ENCODE data around the gene HTRA3.

Gene HTRA3

DNA sequence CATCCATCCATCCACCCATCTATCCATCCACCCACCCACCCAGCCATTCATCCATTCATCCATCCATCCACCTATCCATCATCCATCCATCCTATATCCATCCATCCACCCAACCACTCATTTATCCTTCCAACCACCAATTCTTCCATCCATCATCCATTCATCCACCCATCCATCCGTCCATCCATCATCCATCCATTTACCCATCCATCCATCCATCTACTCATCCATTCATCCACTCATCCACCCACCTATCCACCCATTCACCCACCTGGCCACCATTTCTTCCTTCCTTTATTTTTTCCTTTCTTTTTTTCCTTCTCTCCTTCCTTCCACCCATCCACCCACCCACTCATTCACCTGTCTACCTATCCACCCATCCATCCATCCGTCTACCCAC lies 25.2 kb downstream of the HTRA3 start:
- Histone ChIP-seq H3K9ac (no peak overlapping the region), H3K9me3 (ENCODE audit: control insufficient read depth, low read length) (no peaks in the 10 kb centered on the region), H3K27me3 (ENCODE audit: control insufficient read depth, insufficient read depth, low read length) (no peaks in the 10 kb centered on the region), H3K27ac (no peak overlapping the region), H2AFZ (no peak overlapping the region), H3K4me2 (ENCODE audit: low read length) (no peak overlapping the region), H3K79me2 (no peaks in the 10 kb centered on the region), H3K4me1 (no peaks in the 10 kb centered on the region), H3K4me3 (ENCODE audit: low read depth, low read length) (no peak overlapping the region), H3K36me3 (ENCODE audit: control insufficient read depth, insufficient read depth, low read length) (no peaks in the 10 kb centered on the region)
- no peak for TF ChIP-seq CTCF (IDR thresholded peaks at IDR 0.05)

DNA sequence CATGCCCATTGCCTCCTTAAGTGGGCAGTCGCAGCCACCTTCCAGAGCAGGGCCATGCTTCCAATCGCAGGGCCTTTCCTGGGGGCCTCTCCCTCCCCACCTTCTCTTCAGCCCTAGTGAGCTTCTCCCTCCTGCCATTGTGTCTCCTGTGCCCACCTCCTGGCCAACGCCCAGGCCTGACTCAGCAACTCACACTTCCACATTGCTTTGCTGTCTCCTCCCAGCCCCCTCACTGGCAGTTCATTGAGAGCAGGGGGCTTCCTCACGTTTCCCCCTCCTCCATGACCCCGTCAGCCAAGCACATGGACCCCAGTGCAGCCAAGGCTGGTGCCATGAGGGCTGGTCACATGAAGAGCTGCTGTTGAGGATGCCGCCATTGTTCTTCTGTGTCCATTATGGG lies 25.9 kb downstream of the HTRA3 start:
- no peaks in the 10 kb centered on the region for H3K27me3 ChIP-seq (ENCODE audit: control insufficient read depth, insufficient read depth, low read length)
- H3K79me2 ChIP-seq = no peaks in the 10 kb centered on the region
- no peak overlapping the region for H3K4me2 ChIP-seq (ENCODE audit: low read length)
- H3K9ac ChIP-seq = no peak overlapping the region
- H3K36me3 ChIP-seq (ENCODE audit: control insufficient read depth, insufficient read depth, low read length) = no peaks in the 10 kb centered on the region
- no peak overlapping the region for H3K4me3 ChIP-seq (ENCODE audit: low read depth, low read length)
- H3K27ac ChIP-seq = no peak overlapping the region
- H3K9me3 ChIP-seq (ENCODE audit: control insufficient read depth, low read length) = no peaks in the 10 kb centered on the region
- TF ChIP-seq CTCF (IDR thresholded peaks at IDR 0.05) = no peak
- no peak overlapping the region for H2AFZ ChIP-seq
- H3K4me1 ChIP-seq = no peaks in the 10 kb centered on the region

- no peaks in the 10 kb centered on the region for H3K36me3 ChIP-seq (ENCODE audit: control insufficient read depth, insufficient read depth, low read length)
- no peak for TF ChIP-seq CTCF (IDR thresholded peaks at IDR 0.05)
Observed at GRCh38 chr4:8296491-8296890, 26.9 kb downstream of the HTRA3 start.

GRCh38 chr4:8297141-8297601 lies 27.6 kb downstream of the HTRA3 start:
- Histone ChIP-seq H2AFZ (no peak overlapping the region), H3K36me3 (ENCODE audit: control insufficient read depth, insufficient read depth, low read length) (no peaks in the 10 kb centered on the region), H3K4me2 (ENCODE audit: low read length) (no peak overlapping the region), H3K27me3 (ENCODE audit: control insufficient read depth, insufficient read depth, low read length) (no peaks in the 10 kb centered on the region), H3K4me1 (no peaks in the 10 kb centered on the region), H3K79me2 (no peaks in the 10 kb centered on the region), H3K9me3 (ENCODE audit: control insufficient read depth, low read length) (no peaks in the 10 kb centered on the region), H3K9ac (no peak overlapping the region), H3K4me3 (ENCODE audit: low read depth, low read length) (no peak overlapping the region), H3K27ac (no peak overlapping the region)
- no peak for TF ChIP-seq CTCF (IDR thresholded peaks at IDR 0.05)

More at GRCh38 chr4:8296491-8296890, 26.9 kb downstream of the HTRA3 start:
- no peaks in the 10 kb centered on the region for H3K79me2 ChIP-seq
- H3K9me3 ChIP-seq (ENCODE audit: control insufficient read depth, low read length) = no peaks in the 10 kb centered on the region
- no peaks in the 10 kb centered on the region for H3K27me3 ChIP-seq (ENCODE audit: control insufficient read depth, insufficient read depth, low read length)
- no peaks in the 10 kb centered on the region for H3K4me1 ChIP-seq
- H3K9ac ChIP-seq = no peak overlapping the region
- no peak overlapping the region for H3K27ac ChIP-seq
- H2AFZ ChIP-seq = no peak overlapping the region
- H3K4me3 ChIP-seq (ENCODE audit: low read depth, low read length) = no peak overlapping the region
- no peak overlapping the region for H3K4me2 ChIP-seq (ENCODE audit: low read length)

- Histone ChIP-seq H3K4me3 (ENCODE audit: low read depth, low read length) (no peak overlapping the region), H3K27me3 (ENCODE audit: control insufficient read depth, insufficient read depth, low read length) (no peaks in the 10 kb centered on the region), H3K4me1 (no peaks in the 10 kb centered on the region), H3K36me3 (ENCODE audit: control insufficient read depth, insufficient read depth, low read length) (no peaks in the 10 kb centered on the region), H3K79me2 (no peaks in the 10 kb centered on the region), H3K4me2 (ENCODE audit: low read length) (no peak overlapping the region), H2AFZ (no peak overlapping the region), H3K27ac (no peak overlapping the region), H3K9ac (no peak overlapping the region), H3K9me3 (ENCODE audit: control insufficient read depth, low read length) (no peaks in the 10 kb centered on the region)
- TF ChIP-seq CTCF (IDR thresholded peaks at IDR 0.05) = no peak
Observed at GRCh38 chr4:8297691-8298485, 28.3 kb downstream of the HTRA3 start.

Measured in parathyroid adenoma (tissue), 2 donors.